H1 (cell line): ENCODE results near the gene CDKN2C. TPM values are rescaled to one million over a fixed set of nuclear protein-coding genes. Genes with fewer than 3 reads are reported as not detected.

Experiments used
- CTCF ChIA-PET: fragments of 300-600 bp; sonication (Branson Sonifier 250); formaldehyde crosslinking; loops from one replicate; lab custom pipeline; 2021; ENCODE audit not compliant: partially characterized antibody; lab: Charles Lee
- POLR2A ChIA-PET: fragments of 300-600 bp; sonication (Branson Sonifier 250); formaldehyde crosslinking; loops from one replicate; lab custom pipeline; 2021; ENCODE audit warnings: inconsistent platforms; ENCODE audit not compliant: partially characterized antibody; lab: Charles Lee
- DNase-seq, 2 experiments: peaks; one replicate each; pipeline versions ENCODE4 v3.0.0 to v3.0.0-alpha.2; 2010 to 2022; ENCODE audit warnings: low spot score in 2 of 2, low read depth in 1 of 2, mixed read lengths in 1 of 2
- FAIRE-seq: peaks from 2 replicates; lab custom pipeline; 2011; peaks lifted over from hg19 to GRCh38; lab: Jason Lieb, UNC
- H2AFZ ChIP-seq: 2 replicates; pipeline ENCODE4 v1.8.1; 2012; ENCODE audit warnings: low read length, inconsistent platforms
- H2AK5ac ChIP-seq: 2 replicates; pipeline ENCODE4 v1.6.1; 2013; ENCODE audit warnings: low read depth, low read length
- H2BK120ac ChIP-seq: replicated peaks from 2 replicates; pipeline ENCODE3; 2013; ENCODE audit warnings: low read depth, low read length, inconsistent platforms
- H2BK12ac ChIP-seq: 2 replicates; pipeline ENCODE4 v1.6.1; 2013; ENCODE audit warnings: low read depth, low read length
- H2BK15ac ChIP-seq: 2 replicates; pipeline ENCODE4 v1.6.1; 2013; ENCODE audit warnings: low read length
- H2BK20ac ChIP-seq: 2 replicates; pipeline ENCODE4 v1.6.1; 2013; ENCODE audit warnings: low read length
- H2BK5ac ChIP-seq: 2 replicates; pipeline ENCODE4 v1.6.1; 2013; ENCODE audit warnings: low read depth, low read length
- H3K14ac ChIP-seq: 2 replicates; pipeline ENCODE4 v1.6.1; 2013; ENCODE audit warnings: inconsistent platforms; ENCODE audit not compliant: insufficient read length
- H3K18ac ChIP-seq: 2 replicates; pipeline ENCODE4 v1.6.1; 2013; ENCODE audit warnings: low read length; ENCODE audit errors: extremely low read depth
- H3K23ac ChIP-seq: 2 replicates; pipeline ENCODE4 v1.6.1; 2013; ENCODE audit warnings: inconsistent platforms; ENCODE audit not compliant: insufficient read length
- H3K23me2 ChIP-seq: 2 replicates; pipeline ENCODE4 v1.6.1; 2013; ENCODE audit warnings: low read depth, low read length
- H3K27ac ChIP-seq: 2 replicates; pipeline ENCODE4 v1.6.1; 2011; ENCODE audit warnings: low read depth, low read length, inconsistent platforms
- H3K27me3 ChIP-seq, 4 experiments: replicated peaks in 1 of 4; 1 replicate in 1 of 4; 2 replicates in 3 of 4; pipeline versions ENCODE4 v1.6.1 to v1.8.1; 2011 to 2013; ENCODE audit warnings: low read length in 3 of 4, mild to moderate bottlenecking in 3 of 4, inconsistent platforms in 2 of 4, mixed read lengths in 2 of 4, moderate library complexity in 1 of 4; ENCODE audit not compliant: control insufficient read depth in 3 of 4, insufficient read depth in 3 of 4; ENCODE audit errors: extremely low read depth in 1 of 4
- H3K36me3 ChIP-seq, 4 experiments: 2 replicates each; pipeline versions ENCODE4 v1.6.1 to v1.8.1; 2011 to 2013; ENCODE audit warnings: mild to moderate bottlenecking in 4 of 4, low read length in 3 of 4, moderate library complexity in 2 of 4, control low read depth in 1 of 4, inconsistent platforms in 1 of 4; ENCODE audit not compliant: insufficient read depth in 4 of 4, control insufficient read depth in 2 of 4
- H3K4ac ChIP-seq: replicated peaks from 2 replicates; pipeline ENCODE3; 2013; ENCODE audit warnings: low read length, low read depth, mixed read lengths, inconsistent platforms; ENCODE audit not compliant: insufficient read length
- H3K4me1 ChIP-seq, 4 experiments: replicated peaks in 1 of 4; 1 replicate in 1 of 4; 2 replicates in 3 of 4; pipeline versions ENCODE4 v1.6.1 to v1.8.1; 2011 to 2013; ENCODE audit warnings: low read length in 3 of 4, inconsistent platforms in 2 of 4, mixed read lengths in 1 of 4; ENCODE audit not compliant: insufficient read depth in 4 of 4, control insufficient read depth in 3 of 4
- H3K4me2 ChIP-seq, 2 experiments: 2 replicates each; pipeline versions ENCODE4 v1.6.1 to v1.8.1; 2011 to 2013; ENCODE audit warnings: low read depth in 2 of 2, low read length in 2 of 2, control low read depth in 1 of 2, inconsistent platforms in 1 of 2, mild to moderate bottlenecking in 1 of 2; ENCODE audit not compliant: insufficient read depth in 1 of 2
- H3K4me3 ChIP-seq, 4 experiments: fragments of 200-600, 300-600 bp in 1 of 4; sonication (generic), shearing (Covaris generic), sonication (Bioruptor Twin) in 1 of 4; 2 replicates each; pipeline versions ENCODE4 v1.5.1 to v1.8.1; 2011 to 2016; ENCODE audit warnings: low read length in 4 of 4, low read depth in 3 of 4, control low read depth in 2 of 4, inconsistent platforms in 2 of 4, mild to moderate bottlenecking in 2 of 4, mixed read lengths in 1 of 4, moderate library complexity in 1 of 4; ENCODE audit not compliant: insufficient read depth in 2 of 4; ENCODE audit errors: extremely low read depth in 1 of 4
- H3K56ac ChIP-seq: replicated peaks from 2 replicates; pipeline ENCODE3; 2013; ENCODE audit warnings: low read depth, mild to moderate bottlenecking, mixed read lengths, low read length, inconsistent platforms; ENCODE audit not compliant: insufficient read length
- H3K79me1 ChIP-seq: 2 replicates; pipeline ENCODE4 v1.6.1; 2013; ENCODE audit warnings: low read depth, low read length, control low read depth
- H3K79me2 ChIP-seq, 2 experiments: 2 replicates each; pipeline versions ENCODE4 v1.6.1 to v1.8.1; 2012 to 2013; ENCODE audit warnings: low read length in 2 of 2, mild to moderate bottlenecking in 2 of 2, inconsistent platforms in 1 of 2; ENCODE audit not compliant: insufficient read depth in 2 of 2, control insufficient read depth in 1 of 2
- H3K9ac ChIP-seq, 4 experiments: replicated peaks in 1 of 4; 1 replicate in 1 of 4; 2 replicates in 3 of 4; pipeline versions ENCODE4 v1.6.1 to v1.8.1; 2011 to 2013; ENCODE audit warnings: low read depth in 3 of 4, low read length in 3 of 4, control low read depth in 2 of 4, mild to moderate bottlenecking in 2 of 4, moderate library complexity in 2 of 4, inconsistent platforms in 1 of 4; ENCODE audit errors: extremely low read depth in 1 of 4
- H3K9me3 ChIP-seq, 2 experiments: 2 replicates each; pipeline versions ENCODE4 v1.6.1 to v1.8.1; 2012 to 2013; ENCODE audit warnings: mild to moderate bottlenecking in 2 of 2, moderate library complexity in 2 of 2, control low read depth in 1 of 2, inconsistent platforms in 1 of 2, low read depth in 1 of 2, low read length in 1 of 2, mixed read lengths in 1 of 2; ENCODE audit not compliant: insufficient read depth in 2 of 2
- H4K20me1 ChIP-seq, 2 experiments: replicated peaks in 1 of 2; 2 replicates each; pipeline versions ENCODE3 to v1.8.1; 2011 to 2013; ENCODE audit warnings: inconsistent platforms in 2 of 2, low read length in 2 of 2, mild to moderate bottlenecking in 1 of 2; ENCODE audit not compliant: insufficient read depth in 2 of 2, control insufficient read depth in 1 of 2
- H4K5ac ChIP-seq: 2 replicates; pipeline ENCODE4 v1.6.1; 2013; ENCODE audit warnings: low read length, low read depth, mixed read lengths, inconsistent platforms; ENCODE audit not compliant: insufficient read length
- H4K8ac ChIP-seq: 2 replicates; pipeline ENCODE4 v1.8.0; 2013; ENCODE audit warnings: mild to moderate bottlenecking, moderate library complexity, low read length, inconsistent platforms; ENCODE audit not compliant: insufficient read depth; ENCODE audit errors: extremely low read depth
- H4K91ac ChIP-seq: replicated peaks from 2 replicates; pipeline ENCODE3; 2013; ENCODE audit warnings: low read length, mixed read lengths, inconsistent platforms; ENCODE audit not compliant: insufficient read length
- ASH2L ChIP-seq: fragments of 200-600, 300-600 bp; sonication (generic); IDR thresholded peaks from one replicate; pipeline ENCODE4 v1.7.1; 2017; ENCODE audit warnings: low read length
- CBX8 ChIP-seq: fragments of 300-800, 300-1000 bp; sonication (generic); IDR thresholded peaks from 2 replicates; pipeline ENCODE4 v1.7.1; 2016; ENCODE audit warnings: low read depth, low read length, borderline replicate concordance
- CREB1 ChIP-seq: IDR thresholded peaks from 2 replicates; pipeline ENCODE4 v1.6.1; 2012; ENCODE audit warnings: inconsistent platforms
- EZH2 ChIP-seq: fragments of 200-600 bp; sonication (generic); IDR thresholded peaks from 2 replicates; pipeline ENCODE4 v1.7.1; 2012; ENCODE audit warnings: low read depth, mild to moderate bottlenecking, moderate library complexity, low read length, inconsistent platforms; ENCODE audit not compliant: severe bottlenecking
- JUN ChIP-seq: IDR thresholded peaks from 2 replicates; pipeline ENCODE4 v1.6.1; 2011; ENCODE audit warnings: low read depth, mild to moderate bottlenecking, improper control_type of control experiment, low read length
- KDM5A ChIP-seq: fragments of 200-600 bp; IDR thresholded peaks from 2 replicates; pipeline ENCODE4 v1.7.1; 2012; ENCODE audit warnings: mild to moderate bottlenecking, low read length, inconsistent platforms, mixed read lengths
- PHF8 ChIP-seq: fragments of 200-600 bp; sonication (generic); conservative IDR thresholded peaks from 2 replicates; pipeline ENCODE4 v1.7.1; 2012; ENCODE audit warnings: low read depth, mild to moderate bottlenecking, inconsistent platforms, low read length, moderate library complexity
- RBBP5 ChIP-seq: IDR thresholded peaks from 2 replicates; pipeline ENCODE4 v1.7.1; 2012; ENCODE audit warnings: low read depth, mild to moderate bottlenecking, inconsistent platforms, low read length, moderate library complexity, borderline replicate concordance
- RNF2 ChIP-seq: fragments of 200-900, 300-1000 bp; sonication (generic); IDR thresholded peaks from 2 replicates; pipeline ENCODE4 v1.7.1; 2016; ENCODE audit warnings: borderline replicate concordance, low read depth, mild to moderate bottlenecking, antibody characterized with exemption, low read length; ENCODE audit not compliant: poor library complexity, severe bottlenecking; ENCODE audit errors: missing control alignments
- SUZ12 ChIP-seq: fragments of 200-600 bp; sonication (generic); IDR thresholded peaks from 2 replicates; pipeline ENCODE4 v1.6.1; 2012; ENCODE audit warnings: mild to moderate bottlenecking, inconsistent platforms, low read length, moderate library complexity, mixed read lengths
- TCF12 ChIP-seq: IDR thresholded peaks from 2 replicates; pipeline ENCODE4 v1.6.1; 2011; ENCODE audit warnings: low read depth, mild to moderate bottlenecking, low read length
- WGBS, 2 experiments: shearing (Covaris generic) in 1 of 2; methylation state at CpG; one replicate each; pipeline versions ENCODE4 v1.1.6 to v1.1.7; 2013 to 2015; ENCODE audit warnings: low lambda C conversion rate in 2 of 2, mixed read lengths in 2 of 2, inconsistent platforms in 1 of 2, low coverage in 1 of 2, missing lambda C conversion rate in 1 of 2; ENCODE audit not compliant: insufficient replicate concordance in 2 of 2, insufficient coverage in 1 of 2, insufficient read length in 1 of 2; ENCODE audit errors: extremely low coverage in 1 of 2, missing lambda C conversion rate in 1 of 2; 5-methylcytosine and 5-hydroxymethylcytosine counted together
- polyA plus RNA-seq, 7 experiments: library from polyadenylated mRNA; depleted of rRNA in 3 of 7; stranded (reverse) in 5 of 7; unstranded in 2 of 7; fragments of >200 nt in 5 of 7; fragments of 200-250 nt in 2 of 7; gene quantifications; 1 replicate in 5 of 7; 2 replicates in 1 of 7; 4 replicates in 1 of 7; pipeline versions ENCODE4 v1.2.1 to v1.2.3, GENCODE V29; 2011 to 2013; ENCODE audit warnings: missing spikeins in 2 of 7, mixed read lengths in 2 of 7
- total RNA-seq: library from RNA; stranded (reverse); fragmentation: NEBNext Ultra II Directional; extraction: Animal tissue kit (Norgen Biotek cat#: 25700); gene quantifications from 2 replicates; pipeline ENCODE4 v1.2.1, GENCODE V29; 2021

Gene CDKN2C
- total and polyA plus RNA-seq, 2 of the 8 experiments (the other 6 are each of a cell fraction or from before 2014, with no cell fraction given) = not detected

- H3K14ac ChIP-seq = no peak overlapping the region
- peak overlapping the region; percentile 54 to 74 for H3K4me2 ChIP-seq
- no peak overlapping the region for H3K18ac ChIP-seq
- DNase-seq = peak in 1 of 2 experiments; percentile 47
- no peak overlapping the region for H2AK5ac ChIP-seq
- H2BK15ac ChIP-seq = no peak overlapping the region
- ChIA-PET CTCF (interaction anchor here (0.7 to 3.0 kb wide), 3 partner anchors 50 to 209 kb away, joined by 3 to 14 read pairs (median 3); no protein-coding TSS in a partner anchor), POLR2A (interaction anchor here (1.0 kb wide), 1 partner anchor 9 kb away, joined by 4 read pairs; the partner anchor contains the start of gene CDKN2C)
- no peak overlapping the region for H4K5ac ChIP-seq
- no peak overlapping the region for H2BK12ac ChIP-seq
- no peak overlapping the region for H2BK5ac ChIP-seq
- H3K36me3 ChIP-seq = no peaks in the 10 kb centered on the region
- no peak overlapping the region for H3K4ac ChIP-seq
- no peak overlapping the region for H3K9ac ChIP-seq
- H2AFZ ChIP-seq = no peak overlapping the region
- peaks cover 5% of the 10 kb centered on the region in 2 experiments for H4K20me1 ChIP-seq
- H3K79me2 ChIP-seq = no peaks in the 10 kb centered on the region
- no peak overlapping the region for H3K23ac ChIP-seq
- peaks cover 3% of the 10 kb centered on the region; the same call in 1 of the 2 replicates for H3K23me2 ChIP-seq
- no peak overlapping the region for H3K27ac ChIP-seq
- no peak overlapping the region for H3K56ac ChIP-seq
- H3K4me1 ChIP-seq = peaks cover 2 to 6% (median 4%) of the 10 kb centered on the region in 4 experiments; a peak in 5 of 7 replicates
- peaks cover 30 to 78% (median 51%) of the 10 kb centered on the region in 4 experiments for H3K27me3 ChIP-seq
- H2BK20ac ChIP-seq = no peak overlapping the region
- 8% methylated on average over 10 of the region's 10 CpGs; no CpG with 5 or more reads in 1 of the 2 experiments for WGBS, 2 experiments
- FAIRE-seq = no peak
- no peak overlapping the region for H2BK120ac ChIP-seq
- no peak overlapping the region for H4K8ac ChIP-seq
- no peaks in the 10 kb centered on the region for H3K9me3 ChIP-seq
- H3K79me1 ChIP-seq = no peaks in the 10 kb centered on the region
- H4K91ac ChIP-seq = no peak overlapping the region
- peak overlapping the region; percentile 7 to 67 (median 32); a peak in 5 of 8 replicates for H3K4me3 ChIP-seq
- TF ChIP-seq RBBP5 (no peak), TCF12 (0 out of 2 replicates have a peak, but pooled peaks have one; percentile 13), EZH2 (peak; percentile 52), RNF2 (peak; percentile 84), JUN (no peak), CREB1 (no peak), KDM5A (no peak), SUZ12 (peak; percentile 40; the same call in 1 of the 2 replicates), PHF8 (no peak), ASH2L (no peak), CBX8 (peak; percentile 73; the same call in 1 of the 2 replicates)
Measured at GRCh38 chr1:50978852-50979781, 9.1 kb downstream of the CDKN2C start.
